K562 (cell line): ENCODE results near the gene HOXB1. TPM values are rescaled to one million over a fixed set of nuclear protein-coding genes. Genes with fewer than 3 reads are reported as not detected.

Experiments
- FOXP1 ChIP-seq: sonication (generic); formaldehyde crosslinking; IDR thresholded peaks from 2 replicates; pipeline ENCODE4 v1.8.0; 2022; ENCODE audit warnings: mild to moderate bottlenecking, missing genetic modification reagents
- JUND ChIP-seq, 2 experiments: IDR thresholded peaks; 2 replicates in 1 of 2; 3 replicates in 1 of 2; pipeline ENCODE4 v1.6.1; 2011; ENCODE audit warnings: borderline replicate concordance in 2 of 2, low read depth in 2 of 2, low read length in 2 of 2, improper control_type of control experiment in 1 of 2, missing biosample characterization in 1 of 2, missing genetic modification characterization in 1 of 2, missing genetic modification reagents in 1 of 2
- MCM7 ChIP-seq, 2 experiments: fragments of 450-650 bp; IDR thresholded peaks; 2 replicates each; pipeline ENCODE4 v1.6.1; 2016 to 2018
- POLR2A ChIP-seq: fragments of 450-650 bp; conservative IDR thresholded peaks from 2 replicates; pipeline ENCODE4 v1.6.1; 2016
- RBFOX2 ChIP-seq: fragments of 200-400 bp; formaldehyde crosslinking; IDR thresholded peaks from 2 replicates; pipeline ENCODE4 v1.6.1; 2017; ENCODE audit warnings: low read depth, mild to moderate bottlenecking, low read length, moderate library complexity
- TAF1 ChIP-seq: IDR thresholded peaks from 2 replicates; pipeline ENCODE4 v1.6.1; 2011; ENCODE audit warnings: mild to moderate bottlenecking, low read length, moderate library complexity; ENCODE audit not compliant: insufficient read depth, control insufficient read depth, severe bottlenecking; ENCODE audit errors: extremely low read depth
- TARDBP ChIP-seq: fragments of 450-650 bp; IDR thresholded peaks from 2 replicates; pipeline ENCODE4 v1.6.1; 2016
- TEAD1 ChIP-seq, 2 experiments: fragments of 450-650 bp in 1 of 2; sonication (generic) in 1 of 2; formaldehyde crosslinking; IDR thresholded peaks; 2 replicates each; pipeline versions ENCODE4 v1.4.0 to v1.8.0; 2020 to 2022; ENCODE audit warnings: mild to moderate bottlenecking in 2 of 2, missing genetic modification reagents in 1 of 2
- ZBTB7A ChIP-seq: IDR thresholded peaks from 2 replicates; pipeline ENCODE4 v1.6.1; 2011; ENCODE audit warnings: low read depth, mild to moderate bottlenecking, low read length, moderate library complexity, borderline replicate concordance; ENCODE audit not compliant: control insufficient read depth
- ZNF589 ChIP-seq: fragments of 200-800 bp; sonication (Bioruptor generic); IDR thresholded peaks from 2 replicates; pipeline ENCODE4 v1.6.1; 2016; ENCODE audit warnings: low read depth, missing genetic modification characterization, missing compliant biosample characterization
- polyA plus RNA-seq, 8 experiments: library from polyadenylated mRNA; depleted of rRNA in 4 of 8; stranded (reverse) in 5 of 8; unstranded in 3 of 8; fragments of >200 nt; fragmentation: Nextera tagmentation in 2 of 8; fragmentation: Illumina TruSeq in 1 of 8; extraction: Ambion mirVana in 2 of 8; extraction: Trizol in 1 of 8; gene quantifications; 2 replicates each; pipeline versions ENCODE4 v1.2.1 to v1.2.3, GENCODE V29; 2011 to 2014; ENCODE audit warnings: inconsistent platforms in 1 of 8, missing spikeins in 1 of 8
- total RNA-seq, 7 experiments: library from RNA; depleted of rRNA in 6 of 7; stranded (reverse); fragments of >200 nt in 6 of 7; fragmentation: Illumina TruSeq in 2 of 7; extraction: Trizol in 2 of 7; gene quantifications; 2 replicates each; pipeline versions ENCODE4 v1.2.1 to v1.2.3, GENCODE V29; 2011 to 2021; ENCODE audit warnings: low replicate concordance in 1 of 7
- TF ChIP-seq, protein P1 (sequence below): fragments of 250-450 bp; sonication (Bioruptor Pico); IDR thresholded peaks from 2 replicates; pipeline ENCODE4 v1.8.0; 2022; ENCODE audit warnings: moderate library complexity, mild to moderate bottlenecking, inconsistent platforms
- TF ChIP-seq, protein P2 (sequence below), 2 experiments: fragments of 450-650 bp; IDR thresholded peaks; 2 replicates each; pipeline ENCODE4 v1.6.1; 2018; ENCODE audit warnings: mild to moderate bottlenecking in 2 of 2, low read depth in 1 of 2; ENCODE audit not compliant: partially characterized antibody in 2 of 2
- TF ChIP-seq, protein P3 (sequence below): fragments of 200-800 bp; sonication (Bioruptor generic); IDR thresholded peaks from 2 replicates; pipeline ENCODE4 v1.6.1; 2017; ENCODE audit warnings: missing genetic modification characterization, missing compliant biosample characterization

The HOXB1 gene
- total and polyA plus RNA-seq, 9 of the 15 experiments (the other 6 are each of a cell fraction or from before 2014, with no cell fraction given) = 0.04 TPM; not detected in 8

DNA sequence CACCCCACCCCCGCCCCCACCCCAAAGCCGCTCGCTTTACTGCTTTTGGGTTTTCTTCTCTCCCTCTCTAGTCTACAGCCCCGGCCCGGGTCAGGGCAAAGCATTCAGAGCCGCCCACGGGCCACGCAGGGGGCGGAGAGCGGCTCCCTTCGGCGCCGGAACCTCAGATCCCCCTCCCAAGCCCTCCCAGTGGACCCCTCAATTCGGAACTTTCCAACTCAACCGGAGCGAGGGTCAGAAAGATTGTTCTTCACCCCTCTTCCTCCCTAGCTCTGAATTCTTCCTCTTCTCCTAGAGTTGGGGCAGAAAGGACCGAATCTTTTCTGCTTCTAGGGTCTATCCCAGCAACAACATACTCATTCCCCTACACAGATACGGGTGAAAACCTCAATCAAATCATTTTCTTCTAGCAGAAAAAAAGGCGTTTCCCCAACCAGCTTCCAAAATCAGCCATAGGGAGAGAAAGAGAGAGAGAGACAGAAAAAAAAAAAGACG, 13.1 kb upstream of the HOXB1 start (continued):
- TF ChIP-seq TARDBP = no peak
- TF ChIP-seq, protein P1, sequence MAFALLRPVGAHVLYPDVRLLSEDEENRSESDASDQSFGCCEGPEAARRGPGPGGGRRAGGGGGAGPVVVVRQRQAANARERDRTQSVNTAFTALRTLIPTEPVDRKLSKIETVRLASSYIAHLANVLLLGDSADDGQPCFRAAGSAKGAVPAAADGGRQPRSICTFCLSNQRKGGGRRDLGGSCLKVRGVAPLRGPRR (CRISPR knock-in tag) = no peak
- TF ChIP-seq RBFOX2 = peak; percentile 5; the same call in 1 of the 2 replicates
- peak; percentile 62; the same call in 1 of the 2 replicates for TF ChIP-seq ZBTB7A
- no peak for TF ChIP-seq JUND (IDR thresholded peaks at IDR 0.05; ENCODE audit: borderline replicate concordance, low read depth, low read length)
- no peak for TF ChIP-seq JUND (tag; IDR thresholded peaks at IDR 0.05; ENCODE audit: borderline replicate concordance, low read depth, low read length)
- TF ChIP-seq, protein P2, sequence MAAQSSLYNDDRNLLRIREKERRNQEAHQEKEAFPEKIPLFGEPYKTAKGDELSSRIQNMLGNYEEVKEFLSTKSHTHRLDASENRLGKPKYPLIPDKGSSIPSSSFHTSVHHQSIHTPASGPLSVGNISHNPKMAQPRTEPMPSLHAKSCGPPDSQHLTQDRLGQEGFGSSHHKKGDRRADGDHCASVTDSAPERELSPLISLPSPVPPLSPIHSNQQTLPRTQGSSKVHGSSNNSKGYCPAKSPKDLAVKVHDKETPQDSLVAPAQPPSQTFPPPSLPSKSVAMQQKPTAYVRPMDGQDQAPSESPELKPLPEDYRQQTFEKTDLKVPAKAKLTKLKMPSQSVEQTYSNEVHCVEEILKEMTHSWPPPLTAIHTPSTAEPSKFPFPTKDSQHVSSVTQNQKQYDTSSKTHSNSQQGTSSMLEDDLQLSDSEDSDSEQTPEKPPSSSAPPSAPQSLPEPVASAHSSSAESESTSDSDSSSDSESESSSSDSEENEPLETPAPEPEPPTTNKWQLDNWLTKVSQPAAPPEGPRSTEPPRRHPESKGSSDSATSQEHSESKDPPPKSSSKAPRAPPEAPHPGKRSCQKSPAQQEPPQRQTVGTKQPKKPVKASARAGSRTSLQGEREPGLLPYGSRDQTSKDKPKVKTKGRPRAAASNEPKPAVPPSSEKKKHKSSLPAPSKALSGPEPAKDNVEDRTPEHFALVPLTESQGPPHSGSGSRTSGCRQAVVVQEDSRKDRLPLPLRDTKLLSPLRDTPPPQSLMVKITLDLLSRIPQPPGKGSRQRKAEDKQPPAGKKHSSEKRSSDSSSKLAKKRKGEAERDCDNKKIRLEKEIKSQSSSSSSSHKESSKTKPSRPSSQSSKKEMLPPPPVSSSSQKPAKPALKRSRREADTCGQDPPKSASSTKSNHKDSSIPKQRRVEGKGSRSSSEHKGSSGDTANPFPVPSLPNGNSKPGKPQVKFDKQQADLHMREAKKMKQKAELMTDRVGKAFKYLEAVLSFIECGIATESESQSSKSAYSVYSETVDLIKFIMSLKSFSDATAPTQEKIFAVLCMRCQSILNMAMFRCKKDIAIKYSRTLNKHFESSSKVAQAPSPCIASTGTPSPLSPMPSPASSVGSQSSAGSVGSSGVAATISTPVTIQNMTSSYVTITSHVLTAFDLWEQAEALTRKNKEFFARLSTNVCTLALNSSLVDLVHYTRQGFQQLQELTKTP (IDR thresholded peaks at IDR 0.05; ENCODE audit: low read depth in 1 of 2, partially characterized antibody in 2 of 2) = peak in 1 of 2 experiments; percentile 73
- TF ChIP-seq FOXP1 (CRISPR knock-in tag) = 0 out of 2 replicates have a peak, but pooled peaks have one; percentile 33
- TF ChIP-seq MCM7 (IDR thresholded peaks at IDR 0.05) = peak in 1 of 2 experiments; percentile 30; a peak in 1 of 4 replicates
- TF ChIP-seq TAF1 = peak; percentile 34
- TF ChIP-seq, protein P3, sequence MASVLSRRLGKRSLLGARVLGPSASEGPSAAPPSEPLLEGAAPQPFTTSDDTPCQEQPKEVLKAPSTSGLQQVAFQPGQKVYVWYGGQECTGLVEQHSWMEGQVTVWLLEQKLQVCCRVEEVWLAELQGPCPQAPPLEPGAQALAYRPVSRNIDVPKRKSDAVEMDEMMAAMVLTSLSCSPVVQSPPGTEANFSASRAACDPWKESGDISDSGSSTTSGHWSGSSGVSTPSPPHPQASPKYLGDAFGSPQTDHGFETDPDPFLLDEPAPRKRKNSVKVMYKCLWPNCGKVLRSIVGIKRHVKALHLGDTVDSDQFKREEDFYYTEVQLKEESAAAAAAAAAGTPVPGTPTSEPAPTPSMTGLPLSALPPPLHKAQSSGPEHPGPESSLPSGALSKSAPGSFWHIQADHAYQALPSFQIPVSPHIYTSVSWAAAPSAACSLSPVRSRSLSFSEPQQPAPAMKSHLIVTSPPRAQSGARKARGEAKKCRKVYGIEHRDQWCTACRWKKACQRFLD (CRISPR knock-in tag) = 0 out of 2 replicates have a peak, but pooled peaks have one; percentile 29
- 0 out of 2 replicates have a peak, but pooled peaks have one; percentile 11 for TF ChIP-seq POLR2A
- TF ChIP-seq TEAD1 (CRISPR knock-in tag; IDR thresholded peaks at IDR 0.05) = peak in 1 of 2 experiments; percentile 48; a peak in 2 of 4 replicates
- 0 out of 2 replicates have a peak, but pooled peaks have one; percentile 50 for TF ChIP-seq ZNF589 (CRISPR knock-in tag)
